Urinary bladder (tissue), 4 donors: ENCODE measurements around the gene ACAA1. TPM values are rescaled to one million over a fixed set of nuclear protein-coding genes. Genes with fewer than 3 reads are reported as not detected.

ENCODE experiments used
- DNase-seq: peaks from one replicate; pipeline ENCODE4 v3.0.0-alpha.2; 2015; ENCODE audit errors: extremely low spot score
- H3K27ac ChIP-seq: one replicate; pipeline ENCODE4 v1.5.1; 2013; ENCODE audit warnings: low read depth, mild to moderate bottlenecking, moderate library complexity
- H3K36me3 ChIP-seq: one replicate; pipeline ENCODE4 v1.6.1; 2013; ENCODE audit warnings: mild to moderate bottlenecking, moderate library complexity; ENCODE audit not compliant: insufficient read depth
- H3K4me1 ChIP-seq: one replicate; pipeline ENCODE4 v1.6.1; 2013; ENCODE audit warnings: mild to moderate bottlenecking, moderate library complexity; ENCODE audit not compliant: insufficient read depth
- H3K4me3 ChIP-seq: one replicate; pipeline ENCODE4 v1.5.1; 2013; ENCODE audit warnings: low read depth, low read length
- WGBS: extraction: QIAGEN DNeasy Blood & Tissue Kit; methylation state at CpG from one replicate; pipeline ENCODE4 v1.1.7; 2013; 5-methylcytosine and 5-hydroxymethylcytosine counted together
- polyA plus RNA-seq: library from polyadenylated mRNA; stranded (reverse); fragments of 200-250 nt; gene quantifications from one replicate; pipeline ENCODE4 v1.2.3, GENCODE V29; 2013
- total RNA-seq: library from RNA; depleted of rRNA; stranded (reverse); fragments of >200 nt; gene quantifications from one replicate; pipeline ENCODE4 v1.2.3, GENCODE V29; 2014
- donor health status: healthy with polysubstance abuse.
- donor health status: healthy.

Gene ACAA1
- total and polyA plus RNA-seq, 2 donors, result 16.2 to 55.3 TPM

- no peaks in the 10 kb centered on the region for H3K4me1 ChIP-seq
- no peaks in the 10 kb centered on the region for H3K36me3 ChIP-seq
- H3K4me3 ChIP-seq, result no peak overlapping the region
- no peak overlapping the region for H3K27ac ChIP-seq
- DNase-seq, result no peak
- 76% methylated on average over 9 of the region's 9 CpGs for WGBS
Measured at GRCh38 chr3:38115645-38116427, 21.1 kb downstream of the ACAA1 start.

DNA sequence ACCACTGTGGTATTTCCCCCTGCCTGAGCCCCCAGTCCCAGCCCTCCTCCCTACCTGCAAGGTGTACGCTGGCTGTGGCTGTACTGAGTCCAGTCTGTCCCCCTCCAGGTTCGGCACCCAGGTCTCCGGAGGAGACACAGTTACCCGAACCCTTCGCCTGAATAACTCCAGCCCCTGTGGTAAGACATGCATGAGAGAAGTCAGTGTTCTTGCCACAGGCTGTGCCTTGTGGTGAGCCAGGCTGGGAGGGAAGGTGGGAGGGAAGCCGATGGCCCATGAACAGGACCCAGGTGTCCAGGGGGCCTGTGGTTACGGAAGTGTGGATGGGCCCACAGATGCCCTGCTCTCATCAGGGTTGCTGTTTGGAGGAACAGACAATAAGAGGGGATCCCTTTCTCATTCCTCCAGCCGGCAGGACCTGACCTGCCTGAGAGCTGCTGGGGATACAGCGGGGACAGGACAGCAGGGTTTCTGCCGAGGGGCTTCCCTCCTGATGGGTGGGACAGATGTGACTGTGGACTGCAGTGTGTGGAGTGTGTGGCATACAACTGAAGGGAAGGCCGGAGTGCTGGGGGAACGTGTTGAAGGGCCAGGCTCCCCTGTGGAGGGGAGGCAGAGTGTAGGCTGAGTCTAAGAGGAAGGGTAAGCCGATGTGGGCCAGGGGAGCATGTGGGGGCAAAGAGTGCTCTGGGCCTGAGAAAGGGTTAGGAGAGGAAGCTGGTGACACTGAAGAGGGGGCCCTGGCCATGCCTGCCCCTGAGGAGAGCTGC is 21.9 kb downstream of the ACAA1 start:
- no peak overlapping the region for H3K4me3 ChIP-seq
- no peak overlapping the region for H3K27ac ChIP-seq
- H3K4me1 ChIP-seq, result no peaks in the 10 kb centered on the region
- DNase-seq, result no peak
- H3K36me3 ChIP-seq, result no peaks in the 10 kb centered on the region
- 79% methylated on average over 13 of the region's 13 CpGs for WGBS

DNA sequence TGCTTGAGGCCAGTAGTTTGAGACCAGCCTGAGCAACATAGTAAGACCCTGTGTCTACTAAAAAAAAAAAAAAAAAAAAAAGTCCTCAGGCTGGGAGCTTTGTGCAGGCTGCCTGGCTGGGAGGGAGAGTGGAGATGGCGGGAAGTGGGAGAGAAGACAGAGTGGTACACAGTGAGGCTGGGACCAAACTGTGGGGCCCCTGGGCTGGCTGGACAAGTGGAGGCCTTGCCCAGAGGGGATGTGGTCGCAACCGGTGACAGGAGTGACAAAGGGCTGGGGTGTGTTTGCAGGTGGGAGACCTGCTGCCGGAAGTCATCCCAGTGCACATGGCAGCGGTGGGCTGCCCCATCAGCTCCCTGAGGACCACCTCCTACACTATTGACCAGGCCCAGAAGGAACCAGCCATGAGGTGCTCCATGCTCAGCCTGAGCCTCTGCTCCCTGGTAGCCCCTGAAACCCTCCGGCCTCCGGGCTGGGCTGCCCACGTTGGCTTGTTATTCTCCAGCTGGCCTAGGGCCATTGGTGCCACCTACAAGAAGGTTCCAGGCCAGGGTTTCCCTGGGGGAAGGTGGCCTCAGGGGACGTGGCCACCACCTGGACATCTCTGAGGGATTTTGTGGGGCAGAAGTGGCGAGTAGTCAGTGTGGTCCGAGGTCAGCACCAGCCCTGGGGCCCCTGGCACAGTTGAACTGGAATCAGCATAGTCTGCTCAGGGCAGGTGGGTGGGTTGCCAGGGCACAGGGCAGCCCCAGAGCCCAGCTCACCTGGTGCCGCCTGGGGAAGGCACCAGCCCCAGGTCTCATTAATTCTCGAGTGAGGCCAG is 22.7 kb downstream of the ACAA1 start:
- WGBS, result 90% methylated on average over 13 of the region's 13 CpGs
- H3K4me1 ChIP-seq, result no peaks in the 10 kb centered on the region
- no peak overlapping the region for H3K4me3 ChIP-seq
- no peak for DNase-seq
- no peaks in the 10 kb centered on the region for H3K36me3 ChIP-seq
- H3K27ac ChIP-seq, result no peak overlapping the region

DNA sequence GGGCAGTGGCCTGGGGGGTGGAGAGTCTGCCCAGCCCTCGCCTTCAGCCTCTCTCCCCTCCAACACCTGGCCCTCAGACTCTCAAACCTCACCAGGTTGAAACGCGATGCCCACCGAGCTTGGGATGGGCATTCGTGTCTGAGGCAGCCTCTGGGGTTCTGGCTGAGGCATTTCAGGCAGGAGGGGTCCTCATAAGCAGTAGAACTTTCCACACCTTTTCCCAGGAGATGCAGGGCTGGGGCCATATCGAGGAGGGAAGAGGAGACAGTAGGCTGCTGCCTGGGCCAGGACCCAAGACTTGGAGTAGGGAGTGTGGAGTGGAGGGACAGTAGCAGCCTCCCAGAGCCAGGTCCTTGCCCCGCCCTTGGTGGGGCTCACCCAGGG is 24.6 kb downstream of the ACAA1 start:
- no peaks in the 10 kb centered on the region for H3K36me3 ChIP-seq
- H3K4me1 ChIP-seq, result no peaks in the 10 kb centered on the region
- WGBS, result 87% methylated on average over 7 of the region's 7 CpGs
- no peak for DNase-seq
- H3K4me3 ChIP-seq, result no peak overlapping the region
- no peak overlapping the region for H3K27ac ChIP-seq

- Histone ChIP-seq H3K27ac (no peak overlapping the region), H3K4me1 (no peaks in the 10 kb centered on the region), H3K4me3 (no peak overlapping the region), H3K36me3 (no peaks in the 10 kb centered on the region)
- WGBS, result 85% methylated on average over 16 of the region's 16 CpGs
- no peak for DNase-seq
Measured at GRCh38 chr3:38111696-38112377, 25.1 kb downstream of the ACAA1 start.

DNA sequence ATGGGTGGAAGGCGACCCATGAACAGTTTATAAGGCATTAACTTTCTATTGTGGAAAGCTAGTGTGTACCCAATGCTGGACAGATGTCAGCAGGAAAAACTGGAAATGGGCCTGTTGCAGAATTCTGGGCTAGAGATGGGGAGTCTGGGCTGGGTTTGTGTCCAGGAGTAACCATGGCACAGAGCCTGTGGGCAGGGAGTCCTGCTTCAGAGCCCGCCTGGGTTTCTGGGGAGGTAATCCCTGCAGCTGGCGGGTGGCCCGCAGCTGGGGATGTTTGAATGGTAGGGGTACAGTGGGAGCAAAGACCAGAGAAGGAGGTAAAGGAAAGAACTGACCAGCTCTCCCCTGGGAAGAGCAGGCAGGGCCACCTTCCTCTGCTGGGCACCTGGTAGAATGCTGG is 25.7 kb downstream of the ACAA1 start:
- Histone ChIP-seq H3K4me3 (no peak overlapping the region), H3K36me3 (no peaks in the 10 kb centered on the region), H3K4me1 (no peaks in the 10 kb centered on the region), H3K27ac (no peak overlapping the region)
- WGBS, result 94% methylated on average over 4 of the region's 4 CpGs
- no peak for DNase-seq

DNA sequence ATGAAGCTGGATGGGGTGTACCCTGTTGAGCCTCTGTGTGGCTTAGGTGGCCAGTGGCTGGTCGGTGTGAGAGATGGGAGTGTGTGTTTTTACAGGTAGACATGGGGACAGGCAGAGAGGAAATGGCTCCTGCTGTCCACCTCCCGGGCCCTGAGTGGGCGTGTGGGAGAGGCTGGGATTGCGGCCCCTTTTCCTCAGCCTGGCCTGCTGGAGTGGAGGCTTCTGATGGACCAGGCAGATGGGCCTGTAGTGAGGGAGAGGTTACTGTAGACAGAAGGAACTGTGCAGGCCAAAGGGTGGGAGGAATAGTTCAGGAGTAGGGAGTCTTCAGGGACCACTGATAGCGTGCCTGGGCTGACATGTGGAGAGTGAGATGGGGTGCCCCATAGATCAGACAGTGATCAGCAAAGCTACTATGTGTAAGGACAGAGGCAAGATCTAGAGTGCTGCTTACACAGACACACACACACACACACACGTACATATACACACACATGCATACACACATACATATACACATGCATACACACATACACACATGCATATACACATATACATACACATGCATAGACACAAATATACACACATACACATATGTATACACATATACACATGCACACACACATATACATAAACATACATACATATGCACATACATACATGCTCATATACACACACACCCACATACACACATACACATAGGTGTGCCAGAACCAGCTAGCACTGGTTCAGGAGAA is 26.4 kb downstream of the ACAA1 start:
- H3K36me3 ChIP-seq, result no peaks in the 10 kb centered on the region
- no peaks in the 10 kb centered on the region for H3K4me1 ChIP-seq
- no peak for DNase-seq
- 91% methylated on average over 6 of the region's 6 CpGs for WGBS
- H3K4me3 ChIP-seq, result no peak overlapping the region
- no peak overlapping the region for H3K27ac ChIP-seq

- no peak for DNase-seq
- H3K4me1 ChIP-seq, result no peaks in the 10 kb centered on the region
- H3K4me3 ChIP-seq, result no peak overlapping the region
- 91% methylated on average over 17 of the region's 17 CpGs for WGBS
- no peaks in the 10 kb centered on the region for H3K36me3 ChIP-seq
- no peak overlapping the region for H3K27ac ChIP-seq
Measured at GRCh38 chr3:38109580-38110313, 27.2 kb downstream of the ACAA1 start.

GRCh38 chr3:38108649-38109579 is 28.0 kb downstream of the ACAA1 start:
- H3K27ac ChIP-seq, result no peak overlapping the region

GRCh38 chr3:38107911-38108648 is 28.8 kb downstream of the ACAA1 start:
- WGBS, result 91% methylated on average over 7 of the region's 7 CpGs
- Histone ChIP-seq H3K36me3 (no peaks in the 10 kb centered on the region), H3K4me3 (no peak overlapping the region), H3K27ac (no peak overlapping the region), H3K4me1 (no peaks in the 10 kb centered on the region)
- no peak for DNase-seq

More at GRCh38 chr3:38108649-38109579, 28.0 kb downstream of the ACAA1 start:
- Histone ChIP-seq H3K36me3 (no peaks in the 10 kb centered on the region), H3K4me1 (no peaks in the 10 kb centered on the region), H3K4me3 (no peak overlapping the region)
- 84% methylated on average over 11 of the region's 11 CpGs for WGBS
- no peak for DNase-seq

- Histone ChIP-seq H3K36me3 (no peaks in the 10 kb centered on the region), H3K27ac (no peak overlapping the region), H3K4me3 (no peak overlapping the region), H3K4me1 (no peaks in the 10 kb centered on the region)
- 55% methylated on average over 1 of the region's 1 CpG for WGBS
- no peak for DNase-seq
Measured at GRCh38 chr3:38105525-38105924, 31.4 kb downstream of the ACAA1 start.
